ENCODE results near the gene PAM. TPM values are rescaled to one million over a fixed set of nuclear protein-coding genes. Genes with fewer than 3 reads are reported as not detected.

The PAM gene
- polyA plus RNA-seq, 1 donor (not counting 4 experiments of a cell fraction or from before 2014, with no cell fraction given), result 149 TPM

DNA sequence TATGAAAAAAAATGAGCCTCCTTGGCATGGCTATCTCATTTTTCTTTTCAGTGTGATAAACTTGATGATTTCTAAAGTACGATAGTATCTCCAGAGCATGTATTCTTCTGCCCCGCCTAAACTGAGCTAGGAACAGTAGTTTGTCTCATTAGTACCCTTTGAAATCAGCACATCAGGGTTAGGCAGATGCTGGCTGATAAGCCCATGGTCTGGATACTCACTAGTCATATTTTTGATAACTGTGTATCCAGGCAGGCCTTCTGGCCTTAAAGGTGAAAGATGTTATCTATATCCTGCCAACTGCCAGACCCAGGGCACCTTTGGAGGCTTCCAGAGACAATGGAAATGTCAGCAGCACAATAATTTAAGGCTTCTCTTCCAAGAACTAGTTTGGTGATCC lies 261.1 kb downstream of the PAM start:
- peaks cover 0 to 1% of the 10 kb centered on the region in 2 experiments for H3K36me3 ChIP-seq (ENCODE audit: control insufficient read depth in 2 of 2, extremely low read depth in 1 of 2, insufficient read depth in 2 of 2, low read length in 2 of 2)
- FAIRE-seq, result no peak
- dilution Hi-C loops (cut with MboI; ENCODE audit: extremely low pct_ligation_motif_present, low sequenced_read_pairs), result no loop called here

DNA sequence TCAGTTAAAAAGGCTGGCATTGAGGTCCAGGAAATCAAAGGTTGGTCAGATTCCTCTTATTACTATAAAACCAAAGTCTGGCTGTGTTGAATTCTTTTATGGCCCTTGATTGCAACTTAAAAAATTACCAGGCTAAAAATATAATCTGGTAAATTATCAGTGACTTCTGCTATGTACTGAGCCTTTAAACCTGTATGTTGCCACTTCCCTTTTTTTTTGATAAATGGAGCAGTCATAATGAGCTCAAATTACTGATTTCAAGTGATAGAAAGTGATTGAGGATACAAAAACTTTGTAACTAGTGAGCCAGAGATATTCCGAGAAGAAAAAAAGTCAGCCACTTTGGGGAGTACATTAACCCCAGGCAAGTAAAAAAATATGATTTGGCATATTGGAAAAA lies 264.7 kb downstream of the PAM start:
- H4K20me1 ChIP-seq (ENCODE audit: control insufficient read depth, extremely low read depth, insufficient read depth, low read length), result no peaks in the 10 kb centered on the region
- H2AFZ ChIP-seq (ENCODE audit: control insufficient read depth, low read length), result no peak overlapping the region
- H3K9me3 ChIP-seq (ENCODE audit: control insufficient read depth, low read depth, low read length), result no peaks in the 10 kb centered on the region
- H3K4me1 ChIP-seq (ENCODE audit: control insufficient read depth, extremely low read depth, insufficient read depth, low read length), result no peaks in the 10 kb centered on the region
- no peak overlapping the region for H3K4me3 ChIP-seq (ENCODE audit: control insufficient read depth in 2 of 3, extremely low read depth in 1 of 3, insufficient read depth in 2 of 3, low read depth in 1 of 3, low read length in 3 of 3)
- H3K4me2 ChIP-seq (ENCODE audit: control insufficient read depth, extremely low read depth, insufficient read depth, low read depth, low read length), result no peak overlapping the region
- no peaks in the 10 kb centered on the region for H3K79me2 ChIP-seq (ENCODE audit: control insufficient read depth, insufficient read depth, low read length)
- no peaks in the 10 kb centered on the region for H3K9me1 ChIP-seq (ENCODE audit: control insufficient read depth, extremely low read depth, insufficient read depth, low read length)
- H3K27ac ChIP-seq (ENCODE audit: control insufficient read depth, insufficient read depth, low read length), result no peak overlapping the region
- DNase-seq (ENCODE audit: low read depth, low spot score) (no peak), FAIRE-seq (no peak)
- dilution Hi-C loops (cut with MboI; ENCODE audit: extremely low pct_ligation_motif_present, low sequenced_read_pairs), result no loop called here
- TF ChIP-seq, protein P1, sequence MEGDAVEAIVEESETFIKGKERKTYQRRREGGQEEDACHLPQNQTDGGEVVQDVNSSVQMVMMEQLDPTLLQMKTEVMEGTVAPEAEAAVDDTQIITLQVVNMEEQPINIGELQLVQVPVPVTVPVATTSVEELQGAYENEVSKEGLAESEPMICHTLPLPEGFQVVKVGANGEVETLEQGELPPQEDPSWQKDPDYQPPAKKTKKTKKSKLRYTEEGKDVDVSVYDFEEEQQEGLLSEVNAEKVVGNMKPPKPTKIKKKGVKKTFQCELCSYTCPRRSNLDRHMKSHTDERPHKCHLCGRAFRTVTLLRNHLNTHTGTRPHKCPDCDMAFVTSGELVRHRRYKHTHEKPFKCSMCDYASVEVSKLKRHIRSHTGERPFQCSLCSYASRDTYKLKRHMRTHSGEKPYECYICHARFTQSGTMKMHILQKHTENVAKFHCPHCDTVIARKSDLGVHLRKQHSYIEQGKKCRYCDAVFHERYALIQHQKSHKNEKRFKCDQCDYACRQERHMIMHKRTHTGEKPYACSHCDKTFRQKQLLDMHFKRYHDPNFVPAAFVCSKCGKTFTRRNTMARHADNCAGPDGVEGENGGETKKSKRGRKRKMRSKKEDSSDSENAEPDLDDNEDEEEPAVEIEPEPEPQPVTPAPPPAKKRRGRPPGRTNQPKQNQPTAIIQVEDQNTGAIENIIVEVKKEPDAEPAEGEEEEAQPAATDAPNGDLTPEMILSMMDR (optimal IDR thresholded peaks at IDR 0.05 in 1 of 3, IDR thresholded peaks at IDR 0.05 in 1 of 3, conservative IDR thresholded peaks at IDR 0.05 in 1 of 3; ENCODE audit: extremely low read depth in 1 of 3, insufficient read depth in 2 of 3, low read length in 3 of 3), result no peak
- TF ChIP-seq EZH2 (IDR thresholded peaks at IDR 0.05; ENCODE audit: low read length), result no peak
- H3K27me3 ChIP-seq (ENCODE audit: control insufficient read depth, extremely low read depth, insufficient read depth, low read length), result no peaks in the 10 kb centered on the region
- no peak overlapping the region for H3K9ac ChIP-seq (ENCODE audit: control insufficient read depth, extremely low read depth, insufficient read depth, low read length)
- peaks cover 0 to 4% of the 10 kb centered on the region in 2 experiments for H3K36me3 ChIP-seq (ENCODE audit: control insufficient read depth in 2 of 2, extremely low read depth in 1 of 2, insufficient read depth in 2 of 2, low read length in 2 of 2)

More for the DNA sequence above, 261.1 kb downstream of the PAM start:
- Histone ChIP-seq H3K4me3 (ENCODE audit: control insufficient read depth in 2 of 3, extremely low read depth in 1 of 3, insufficient read depth in 2 of 3, low read depth in 1 of 3, low read length in 3 of 3) (no peak overlapping the region), H3K9me3 (ENCODE audit: control insufficient read depth, low read depth, low read length) (no peaks in the 10 kb centered on the region), H3K79me2 (ENCODE audit: control insufficient read depth, insufficient read depth, low read length) (no peaks in the 10 kb centered on the region), H3K4me1 (ENCODE audit: control insufficient read depth, extremely low read depth, insufficient read depth, low read length) (no peaks in the 10 kb centered on the region), H4K20me1 (ENCODE audit: control insufficient read depth, extremely low read depth, insufficient read depth, low read length) (no peaks in the 10 kb centered on the region), H3K4me2 (ENCODE audit: control insufficient read depth, extremely low read depth, insufficient read depth, low read depth, low read length) (no peak overlapping the region), H3K27ac (ENCODE audit: control insufficient read depth, insufficient read depth, low read length) (no peak overlapping the region), H3K9ac (ENCODE audit: control insufficient read depth, extremely low read depth, insufficient read depth, low read length) (no peak overlapping the region), H3K27me3 (ENCODE audit: control insufficient read depth, extremely low read depth, insufficient read depth, low read length) (no peaks in the 10 kb centered on the region), H2AFZ (ENCODE audit: control insufficient read depth, low read length) (no peak overlapping the region), H3K9me1 (ENCODE audit: control insufficient read depth, extremely low read depth, insufficient read depth, low read length) (no peaks in the 10 kb centered on the region)
- no peak for TF ChIP-seq EZH2 (IDR thresholded peaks at IDR 0.05; ENCODE audit: low read length)
- TF ChIP-seq, protein P1 (optimal IDR thresholded peaks at IDR 0.05 in 1 of 3, IDR thresholded peaks at IDR 0.05 in 1 of 3, conservative IDR thresholded peaks at IDR 0.05 in 1 of 3; ENCODE audit: extremely low read depth in 1 of 3, insufficient read depth in 2 of 3, low read length in 3 of 3), result no peak
- no peak for DNase-seq (ENCODE audit: low read depth, low spot score)
